Cardiac muscle cell (in vitro differentiated cells and primary cell): ENCODE measurements around the gene GHR. TPM values are rescaled to one million over a fixed set of nuclear protein-coding genes. Genes with fewer than 3 reads are reported as not detected.

ENCODE experiments used
- DNase-seq, 2 donors: peaks; one replicate each; pipeline versions ENCODE4 v3.0.0 to v3.0.0-alpha.2; 2010 to 2017; ENCODE audit warnings: low read depth in 1 of 2, low spot score in 1 of 2
- H3K27ac ChIP-seq: fragments of 200-600 bp; sonication (generic); 2 replicates; pipeline ENCODE4 v1.5.1; 2016
- H3K27me3 ChIP-seq: fragments of 200-600 bp; sonication (generic); 2 replicates; pipeline ENCODE4 v1.6.0; 2016; ENCODE audit warnings: control low read depth
- H3K36me3 ChIP-seq: fragments of 200-600 bp; sonication (generic); 2 replicates; pipeline ENCODE4 v1.5.1; 2016; ENCODE audit warnings: control low read depth
- H3K4me1 ChIP-seq: fragments of 200-600 bp; sonication (generic); 2 replicates; pipeline ENCODE4 v1.8.1; 2017; ENCODE audit warnings: low read depth, mild to moderate bottlenecking, mixed run types
- H3K4me3 ChIP-seq: fragments of 200-600 bp; sonication (generic); 2 replicates; pipeline ENCODE4 v1.5.1; 2016; ENCODE audit warnings: mild to moderate bottlenecking
- H3K9me3 ChIP-seq: fragments of 200-600 bp; sonication (generic); 2 replicates; pipeline ENCODE4 v1.5.1; 2017; ENCODE audit warnings: low read depth, mild to moderate bottlenecking, control low read depth
- polyA plus RNA-seq: library from polyadenylated mRNA; unstranded; fragments of >200 nt; fragmentation: Nextera tagmentation; extraction: Ambion mirVana; gene quantifications from 2 replicates; pipeline ENCODE4 v1.2.1, GENCODE V29; 2016
- total RNA-seq: library from RNA; depleted of rRNA; stranded (reverse); fragments of >200 nt; gene quantifications from 2 replicates; pipeline ENCODE4 v1.2.3, GENCODE V29; 2016
- TF ChIP-seq, protein P1 (sequence below): IDR thresholded peaks from 2 replicates; pipeline ENCODE4 v1.5.1; 2012; ENCODE audit warnings: low read depth, mild to moderate bottlenecking, low read length

Gene GHR
- total and polyA plus RNA-seq, 2 experiments from 2014 or later = 2.9 to 3.9 TPM

DNA sequence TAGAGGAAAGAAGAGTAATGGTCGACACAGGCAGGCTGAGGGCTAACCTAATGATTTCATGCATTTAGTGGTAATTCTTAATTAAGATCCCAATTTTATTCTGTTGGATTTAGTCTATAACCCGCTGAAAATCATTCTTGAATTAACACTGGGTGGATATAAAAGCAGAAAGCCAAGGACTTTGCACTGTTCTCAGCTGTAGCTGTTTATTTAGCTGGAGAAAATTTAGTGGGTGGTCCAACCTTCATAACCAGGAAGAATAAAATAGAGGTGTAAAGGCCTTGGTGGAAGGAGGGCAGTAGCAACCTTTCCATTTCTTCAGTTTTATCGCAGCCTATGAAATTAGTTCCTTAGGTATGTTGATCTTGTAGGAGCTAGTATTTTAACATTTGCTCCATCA is 92.3 kb downstream of the GHR start:
- H3K4me3 ChIP-seq = no peak overlapping the region
- H3K9me3 ChIP-seq = no peaks in the 10 kb centered on the region
- no peak overlapping the region for H3K27ac ChIP-seq
- H3K4me1 ChIP-seq = peaks cover 2% of the 10 kb centered on the region
- TF ChIP-seq, protein P1, sequence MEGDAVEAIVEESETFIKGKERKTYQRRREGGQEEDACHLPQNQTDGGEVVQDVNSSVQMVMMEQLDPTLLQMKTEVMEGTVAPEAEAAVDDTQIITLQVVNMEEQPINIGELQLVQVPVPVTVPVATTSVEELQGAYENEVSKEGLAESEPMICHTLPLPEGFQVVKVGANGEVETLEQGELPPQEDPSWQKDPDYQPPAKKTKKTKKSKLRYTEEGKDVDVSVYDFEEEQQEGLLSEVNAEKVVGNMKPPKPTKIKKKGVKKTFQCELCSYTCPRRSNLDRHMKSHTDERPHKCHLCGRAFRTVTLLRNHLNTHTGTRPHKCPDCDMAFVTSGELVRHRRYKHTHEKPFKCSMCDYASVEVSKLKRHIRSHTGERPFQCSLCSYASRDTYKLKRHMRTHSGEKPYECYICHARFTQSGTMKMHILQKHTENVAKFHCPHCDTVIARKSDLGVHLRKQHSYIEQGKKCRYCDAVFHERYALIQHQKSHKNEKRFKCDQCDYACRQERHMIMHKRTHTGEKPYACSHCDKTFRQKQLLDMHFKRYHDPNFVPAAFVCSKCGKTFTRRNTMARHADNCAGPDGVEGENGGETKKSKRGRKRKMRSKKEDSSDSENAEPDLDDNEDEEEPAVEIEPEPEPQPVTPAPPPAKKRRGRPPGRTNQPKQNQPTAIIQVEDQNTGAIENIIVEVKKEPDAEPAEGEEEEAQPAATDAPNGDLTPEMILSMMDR = no peak
- no peaks in the 10 kb centered on the region for H3K27me3 ChIP-seq
- no peak for DNase-seq
- H3K36me3 ChIP-seq = no peaks in the 10 kb centered on the region

DNA sequence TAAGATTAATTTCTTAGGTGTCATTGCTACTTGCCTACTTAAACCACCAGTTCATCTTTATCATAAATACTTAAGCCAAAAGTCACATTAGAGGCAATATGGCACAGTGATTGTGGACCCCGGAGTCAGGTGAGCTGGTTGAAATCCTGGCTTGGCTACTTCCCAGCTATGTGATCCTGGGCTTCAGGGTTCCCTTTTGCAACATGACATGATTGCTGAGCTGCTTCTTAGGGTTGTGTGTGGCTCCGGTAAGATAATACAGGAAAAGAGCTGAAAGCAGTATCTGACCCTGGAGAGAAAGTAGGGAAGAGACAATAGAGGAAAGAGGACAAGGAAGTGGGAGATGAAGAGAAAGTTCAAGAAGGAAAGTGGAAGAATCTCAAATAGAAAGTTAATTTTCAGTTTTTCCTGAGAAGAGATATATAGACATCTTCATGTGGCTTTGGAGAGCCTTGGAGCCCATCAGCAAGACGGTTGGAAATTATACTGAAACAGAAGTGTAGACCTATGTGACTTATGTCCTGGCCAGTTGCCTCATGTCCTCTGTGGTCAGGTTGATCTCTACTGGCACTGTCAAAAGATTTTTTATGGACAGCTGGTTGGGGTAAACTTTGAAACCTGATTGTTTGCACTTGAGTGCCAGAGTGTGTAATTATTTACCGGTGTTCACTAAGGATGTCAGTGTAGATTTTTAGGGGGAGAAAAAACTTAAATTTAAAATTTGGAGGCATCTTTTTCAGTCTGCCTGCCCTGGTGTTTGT is 93.2 kb downstream of the GHR start:
- DNase-seq = no peak
- Histone ChIP-seq H3K9me3 (no peaks in the 10 kb centered on the region), H3K27me3 (no peaks in the 10 kb centered on the region), H3K4me1 (peaks cover 6% of the 10 kb centered on the region), H3K36me3 (no peaks in the 10 kb centered on the region), H3K4me3 (no peak overlapping the region), H3K27ac (no peak overlapping the region)
- TF ChIP-seq, protein P1 = no peak

DNA sequence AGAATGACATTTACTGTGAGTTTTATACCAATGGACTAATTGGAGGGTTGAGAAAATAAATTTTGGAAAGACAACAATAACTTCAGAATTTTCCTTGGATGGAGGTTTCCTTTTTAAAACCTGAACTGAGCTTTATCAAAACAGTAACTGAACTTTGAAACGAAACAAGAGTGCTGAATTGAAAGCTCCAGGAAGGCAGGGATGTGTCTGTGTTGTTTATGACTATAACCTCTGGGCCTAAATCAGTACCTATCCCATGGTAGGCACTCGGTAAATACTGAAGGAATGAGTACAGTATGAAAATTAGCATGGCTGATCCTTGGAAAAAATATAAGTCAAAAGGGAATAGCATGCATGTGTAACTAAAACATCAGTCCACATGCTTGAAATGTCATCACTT is 93.9 kb downstream of the GHR start:
- no peak overlapping the region for H3K27ac ChIP-seq
- no peak for DNase-seq
- peaks cover 6% of the 10 kb centered on the region for H3K4me1 ChIP-seq
- no peaks in the 10 kb centered on the region for H3K36me3 ChIP-seq
- H3K9me3 ChIP-seq = no peaks in the 10 kb centered on the region
- H3K27me3 ChIP-seq = no peaks in the 10 kb centered on the region
- H3K4me3 ChIP-seq = no peak overlapping the region
- TF ChIP-seq, protein P1 = no peak

DNA sequence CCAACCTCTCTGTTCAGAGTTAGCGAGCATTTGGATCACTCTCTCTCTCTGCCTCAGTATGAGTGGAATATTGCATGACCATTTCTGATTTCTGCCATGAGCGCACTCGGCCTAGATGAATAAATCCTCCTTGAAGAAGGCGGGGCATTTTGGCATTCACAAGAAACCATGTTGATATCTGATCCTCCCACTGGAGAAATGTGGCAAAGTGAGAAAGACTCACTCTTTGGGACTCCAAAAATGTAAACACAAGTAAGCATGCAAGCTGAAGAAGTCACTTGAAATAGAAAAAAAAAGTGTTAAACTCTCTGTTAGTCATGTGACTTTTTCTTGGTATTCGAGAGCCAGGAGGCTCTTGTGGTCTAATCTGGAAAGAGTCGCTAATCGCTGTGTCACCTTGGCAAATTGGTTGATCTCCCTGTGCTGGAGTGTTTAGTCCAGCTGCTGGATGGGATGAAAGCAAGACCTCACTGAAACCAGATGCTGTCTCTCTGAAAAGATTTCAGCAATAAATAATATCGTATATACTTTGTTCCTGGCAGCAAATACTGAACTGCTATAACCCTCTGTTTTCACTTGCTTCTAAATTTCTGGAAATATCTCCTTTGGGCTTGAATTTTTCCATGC is 95.5 kb downstream of the GHR start:
- H3K36me3 ChIP-seq = no peaks in the 10 kb centered on the region

DNA sequence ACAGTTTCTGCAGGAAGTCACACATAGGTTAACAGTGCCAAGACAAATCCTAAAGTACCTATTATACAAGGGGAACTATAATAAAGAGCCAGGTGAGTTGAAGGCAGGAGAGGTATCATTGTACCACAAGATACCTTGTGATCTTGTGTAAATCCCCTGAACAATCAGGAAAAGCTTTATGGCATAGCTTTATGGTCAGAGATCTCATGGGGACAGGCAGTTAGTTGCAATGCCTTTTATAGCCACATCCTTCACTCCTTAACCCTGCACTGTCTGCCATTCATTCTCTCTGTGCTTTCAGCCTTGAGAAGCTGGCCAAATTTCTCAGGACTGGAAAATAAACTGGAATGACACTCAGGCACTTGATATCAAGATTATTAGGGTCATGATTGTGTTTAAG is 97.0 kb downstream of the GHR start:
- TF ChIP-seq, protein P1 = no peak

More for the DNA sequence above, 95.5 kb downstream of the GHR start:
- peaks cover 6% of the 10 kb centered on the region for H3K4me1 ChIP-seq
- H3K27ac ChIP-seq = no peak overlapping the region
- no peaks in the 10 kb centered on the region for H3K27me3 ChIP-seq
- no peak overlapping the region for H3K4me3 ChIP-seq
- no peak for DNase-seq
- H3K9me3 ChIP-seq = no peaks in the 10 kb centered on the region
- TF ChIP-seq, protein P1 = no peak

More for the DNA sequence above, 97.0 kb downstream of the GHR start:
- Histone ChIP-seq H3K36me3 (no peaks in the 10 kb centered on the region), H3K4me3 (no peak overlapping the region), H3K27me3 (no peaks in the 10 kb centered on the region), H3K27ac (no peak overlapping the region), H3K9me3 (no peaks in the 10 kb centered on the region), H3K4me1 (peaks cover 6% of the 10 kb centered on the region)
- no peak for DNase-seq
